Fibroblast of peridontal ligament (primary cell): ENCODE measurements around the gene TMUB1.
A peak's percentile ranks its signal among the peaks of the same experiment; 100 is the strongest.

Source experiments
- DNase-seq: peaks from one replicate; pipeline ENCODE4 v3.0.0-alpha.2; 2010; ENCODE audit errors: extremely low read depth

The TMUB1 gene

GRCh38 chr7:151104411-151105235 is 21.3 kb upstream of the TMUB1 start:
- peak; percentile 90 for DNase-seq

GRCh38 chr7:151103973-151104372 is 20.7 kb upstream of the TMUB1 start:
- DNase-seq: no peak

GRCh38 chr7:151102991-151103390 is 19.7 kb upstream of the TMUB1 start:
- no peak for DNase-seq

DNA sequence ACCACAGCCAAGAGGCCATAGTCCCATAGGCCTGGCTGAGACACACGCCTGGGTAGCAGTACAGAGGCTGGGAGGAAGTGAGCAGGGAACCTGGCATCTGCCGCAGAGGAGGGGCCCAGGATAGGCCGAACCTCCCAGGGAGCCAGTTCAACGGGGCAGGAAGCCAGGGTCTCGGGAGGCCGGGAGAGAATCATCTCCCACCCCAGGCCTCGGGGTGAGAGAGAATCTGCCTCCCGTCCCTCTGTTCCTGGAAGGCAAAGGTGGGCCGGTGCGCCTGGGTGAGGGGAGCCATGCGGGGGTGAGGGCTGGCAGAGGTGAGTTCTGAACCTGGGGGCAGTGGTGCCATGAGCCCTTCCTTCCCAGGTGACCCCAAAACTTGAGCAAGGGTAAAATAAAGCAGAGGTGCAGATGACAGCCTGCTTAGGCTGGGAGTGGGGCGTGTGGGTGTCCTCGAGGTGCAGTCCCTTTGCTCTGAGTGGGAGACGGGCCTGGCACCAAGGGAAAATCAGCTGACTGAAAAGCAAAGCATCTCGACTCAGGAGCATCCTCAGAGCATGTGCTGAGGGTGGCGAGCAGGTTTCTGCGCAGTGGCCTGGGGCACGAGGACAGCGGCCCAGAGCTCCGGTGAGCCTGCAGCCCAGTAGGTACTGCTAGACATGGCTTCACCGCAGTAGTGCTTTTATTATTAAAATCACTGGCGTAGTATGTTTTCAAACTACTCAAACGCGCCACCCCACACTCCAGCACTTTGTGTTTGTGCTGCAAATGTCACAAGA is 18.5 kb upstream of the TMUB1 start:
- DNase-seq: no peak

DNA sequence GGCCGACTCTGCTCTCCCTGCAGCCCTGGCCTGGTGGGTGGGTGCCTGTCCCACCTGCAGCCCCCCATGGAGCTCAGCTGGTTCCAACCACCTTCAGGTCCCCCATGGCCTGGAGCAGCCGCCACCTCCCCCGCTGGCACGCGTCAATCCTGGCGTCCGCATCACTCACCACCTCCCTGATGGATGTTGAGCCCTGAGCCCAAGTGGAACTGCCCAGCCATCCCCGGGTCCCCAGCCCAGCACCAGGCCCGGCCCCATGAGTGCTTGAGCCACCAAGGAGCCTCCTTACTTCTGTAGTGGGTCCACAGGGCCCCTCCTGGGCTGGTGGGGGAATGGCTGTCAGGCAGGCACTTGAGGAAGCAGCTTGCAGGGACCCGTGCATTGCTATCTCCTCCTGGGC is 17.6 kb upstream of the TMUB1 start:
- no peak for DNase-seq

GRCh38 chr7:151099486-151100211 is 16.4 kb upstream of the TMUB1 start:
- DNase-seq: no peak

DNA sequence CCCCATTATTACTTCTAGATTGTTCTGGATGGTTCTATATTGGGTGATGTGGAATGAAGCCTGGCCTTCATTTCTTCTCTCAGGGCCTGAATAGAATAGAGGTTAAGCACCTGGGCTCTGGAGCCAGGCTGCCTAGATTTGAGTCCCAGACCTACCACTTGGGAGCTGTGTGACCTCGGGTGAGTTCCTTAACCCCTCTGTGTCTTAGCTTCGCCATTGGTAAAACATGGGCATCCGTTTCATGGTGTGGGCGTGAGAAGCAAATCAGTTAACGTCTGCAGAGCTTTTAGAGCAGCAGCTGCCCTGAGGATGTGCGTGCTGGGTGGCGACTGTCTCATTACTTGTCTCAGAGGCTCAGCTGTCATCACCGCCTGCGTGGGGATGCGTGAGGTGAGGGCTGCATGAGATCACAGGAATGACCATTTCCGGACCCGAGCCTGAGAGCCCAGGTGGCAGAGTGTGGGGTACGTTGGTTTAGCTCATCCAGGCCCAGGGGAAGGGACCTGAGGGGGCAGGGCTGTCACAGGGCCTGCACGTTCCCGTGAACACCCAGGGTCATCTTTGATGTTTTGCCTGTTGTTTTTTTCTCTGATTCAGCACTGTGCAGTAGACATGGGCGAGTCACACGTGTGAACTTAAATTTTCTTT is 12.7 kb upstream of the TMUB1 start:
- DNase-seq: no peak

DNA sequence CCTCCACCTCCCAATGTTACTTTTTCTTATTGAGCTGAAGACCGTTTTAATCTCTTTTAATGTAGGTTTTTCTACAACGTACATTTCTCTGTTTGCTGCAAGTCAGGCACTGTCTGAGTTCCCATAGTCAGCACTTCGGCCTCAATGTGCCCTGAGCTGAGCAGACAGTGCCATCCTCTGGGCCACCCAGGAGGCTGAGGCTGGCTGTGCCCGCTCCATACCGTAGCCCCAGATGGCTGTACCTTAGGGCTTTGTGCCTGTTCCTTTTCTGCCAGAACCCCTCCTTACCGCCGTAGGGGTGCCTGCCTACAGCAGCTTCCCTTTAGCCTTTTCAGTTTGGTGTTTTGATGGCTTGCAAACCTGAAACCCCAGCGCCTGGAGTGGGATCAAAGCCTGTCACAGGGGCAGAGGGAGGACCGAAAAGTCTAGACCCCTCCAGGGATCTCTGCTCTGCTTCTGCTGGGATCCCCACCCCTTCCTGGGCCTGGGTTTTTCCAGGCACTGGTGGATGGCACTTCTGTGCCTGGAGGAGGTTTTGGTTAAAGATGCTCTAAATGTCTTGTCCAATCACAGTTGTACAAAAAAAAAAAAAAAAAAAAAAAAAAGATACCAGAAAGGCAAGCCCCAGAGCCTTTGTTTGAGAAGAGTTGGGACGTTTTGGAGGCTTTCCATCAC is 12.0 kb upstream of the TMUB1 start:
- no peak for DNase-seq

DNA sequence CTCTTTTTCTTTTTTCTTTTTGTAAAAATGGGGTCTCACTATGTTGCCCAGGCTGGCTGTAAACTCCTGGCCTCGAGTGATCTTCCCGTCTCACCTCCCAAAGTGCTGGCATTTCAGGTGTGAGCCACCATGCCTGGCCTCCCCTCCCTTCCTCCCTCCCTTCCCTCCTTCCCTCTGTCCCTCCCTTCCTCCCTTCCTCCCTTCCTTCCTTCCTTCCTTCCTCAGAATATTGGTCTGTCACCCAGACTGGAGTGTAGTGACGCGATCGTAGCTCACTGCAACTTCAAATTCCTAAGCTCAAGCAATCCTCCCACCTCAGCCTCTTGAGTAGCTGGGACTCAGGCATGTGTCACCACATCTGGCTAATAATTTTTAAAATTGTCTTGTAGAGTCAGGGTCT is 11.4 kb upstream of the TMUB1 start:
- no peak for DNase-seq

DNA sequence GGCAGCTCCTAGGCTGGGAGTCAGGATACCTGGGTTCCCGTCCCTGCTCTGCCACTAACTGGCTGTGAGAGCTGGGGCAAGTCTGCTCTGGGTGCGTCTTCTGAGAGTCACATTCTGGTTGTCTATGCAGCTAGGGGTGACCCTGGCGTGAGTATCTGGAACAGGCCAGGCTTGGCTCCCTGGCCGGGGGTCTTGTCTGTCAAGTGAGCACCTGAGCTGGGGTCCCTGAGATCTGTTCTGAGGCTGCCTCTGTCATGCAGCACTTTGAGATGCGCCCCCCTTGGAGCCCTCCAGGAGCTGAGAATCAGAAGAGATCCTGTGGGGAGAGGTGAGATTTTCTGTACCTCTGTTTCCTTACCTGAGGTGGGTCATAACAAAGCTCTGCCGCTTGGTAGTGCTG is 10.5 kb upstream of the TMUB1 start:
- no peak for DNase-seq

GRCh38 chr7:151091988-151092387 is 8.7 kb upstream of the TMUB1 start:
- no peak for DNase-seq

DNA sequence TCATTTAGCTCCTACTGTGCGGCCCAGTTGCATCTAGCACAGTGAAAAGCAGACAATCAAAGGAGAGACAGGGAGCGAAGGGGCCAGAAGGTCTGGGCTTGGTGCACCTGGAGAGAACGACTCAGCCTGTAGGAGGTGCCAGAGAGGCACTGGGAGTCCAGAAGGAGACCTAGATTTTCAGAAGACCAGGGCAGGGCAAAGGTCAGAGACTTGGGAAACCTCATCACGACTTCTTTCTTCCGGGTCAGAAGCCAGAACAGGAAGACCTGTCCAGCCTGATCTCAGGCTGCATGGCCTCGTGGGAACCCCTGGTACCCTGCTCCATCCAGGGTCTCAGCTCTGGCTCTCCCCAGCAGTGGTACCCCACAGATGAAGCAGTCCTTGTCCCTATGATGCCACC is 8.1 kb upstream of the TMUB1 start:
- no peak for DNase-seq

DNA sequence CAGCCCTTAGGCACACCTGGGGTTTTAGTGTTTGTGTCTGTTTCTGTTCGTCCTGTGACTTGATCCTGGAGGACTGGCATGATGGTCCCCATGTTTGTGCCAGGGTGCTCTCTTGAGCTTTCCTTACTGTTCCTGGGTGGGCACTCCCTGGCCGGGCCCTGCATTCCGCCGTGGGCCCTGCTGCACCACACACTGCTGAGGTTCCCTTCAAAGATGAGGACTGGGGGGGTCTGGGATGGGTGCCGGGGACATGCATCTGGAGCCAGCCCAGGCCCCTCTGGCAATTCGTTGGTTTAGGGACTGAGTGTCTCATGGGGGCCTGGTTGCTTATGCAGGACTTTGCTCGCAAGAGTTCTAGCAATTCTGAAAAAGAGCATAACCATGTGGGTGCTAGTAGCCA is 7.7 kb upstream of the TMUB1 start:
- DNase-seq: no peak

DNA sequence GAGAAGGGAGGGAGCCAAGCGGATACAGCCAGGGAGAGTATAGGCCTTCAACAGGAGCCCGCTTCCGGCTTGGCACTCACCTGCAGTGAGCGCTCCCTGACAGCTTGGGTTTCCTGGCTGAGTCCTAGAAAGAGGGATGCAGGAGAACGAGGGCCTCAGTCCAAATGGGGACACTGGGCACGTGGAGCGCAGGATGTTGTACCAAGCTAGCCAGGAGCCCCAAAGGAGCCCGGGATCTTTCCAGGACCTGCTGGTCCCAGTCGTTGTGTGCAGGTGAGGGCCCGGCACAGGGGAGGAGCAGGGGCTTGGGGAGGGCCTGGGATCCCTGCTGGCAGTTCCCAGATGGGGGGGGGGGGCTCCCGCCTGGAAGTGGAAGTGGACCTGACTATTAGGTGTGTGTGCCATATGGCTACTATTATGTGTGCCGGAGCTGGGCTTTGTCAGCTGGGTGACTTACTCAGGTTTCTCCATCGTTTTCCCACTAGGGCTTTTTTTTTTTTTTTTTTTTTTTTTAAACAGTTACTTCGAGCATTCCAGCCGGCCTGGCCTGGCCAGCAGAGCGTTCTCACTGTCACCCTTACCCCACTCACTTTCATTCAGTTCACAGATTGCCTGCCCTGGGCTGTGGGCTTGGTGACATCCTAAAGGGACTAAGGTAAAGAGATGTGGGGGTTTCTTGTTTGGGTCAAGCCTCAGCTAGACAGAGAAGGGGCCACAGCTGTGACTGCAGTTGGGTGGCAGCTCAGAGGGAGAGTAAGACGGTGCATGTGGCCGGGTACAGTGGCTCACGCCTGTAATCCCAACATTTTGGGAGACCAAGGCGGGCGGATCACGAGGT is 6.8 kb upstream of the TMUB1 start:
- no peak for DNase-seq

GRCh38 chr7:151088856-151089699 is 5.8 kb upstream of the TMUB1 start:
- peak; percentile 52 for DNase-seq

GRCh38 chr7:151088019-151088855 is 4.9 kb upstream of the TMUB1 start:
- DNase-seq: no peak

DNA sequence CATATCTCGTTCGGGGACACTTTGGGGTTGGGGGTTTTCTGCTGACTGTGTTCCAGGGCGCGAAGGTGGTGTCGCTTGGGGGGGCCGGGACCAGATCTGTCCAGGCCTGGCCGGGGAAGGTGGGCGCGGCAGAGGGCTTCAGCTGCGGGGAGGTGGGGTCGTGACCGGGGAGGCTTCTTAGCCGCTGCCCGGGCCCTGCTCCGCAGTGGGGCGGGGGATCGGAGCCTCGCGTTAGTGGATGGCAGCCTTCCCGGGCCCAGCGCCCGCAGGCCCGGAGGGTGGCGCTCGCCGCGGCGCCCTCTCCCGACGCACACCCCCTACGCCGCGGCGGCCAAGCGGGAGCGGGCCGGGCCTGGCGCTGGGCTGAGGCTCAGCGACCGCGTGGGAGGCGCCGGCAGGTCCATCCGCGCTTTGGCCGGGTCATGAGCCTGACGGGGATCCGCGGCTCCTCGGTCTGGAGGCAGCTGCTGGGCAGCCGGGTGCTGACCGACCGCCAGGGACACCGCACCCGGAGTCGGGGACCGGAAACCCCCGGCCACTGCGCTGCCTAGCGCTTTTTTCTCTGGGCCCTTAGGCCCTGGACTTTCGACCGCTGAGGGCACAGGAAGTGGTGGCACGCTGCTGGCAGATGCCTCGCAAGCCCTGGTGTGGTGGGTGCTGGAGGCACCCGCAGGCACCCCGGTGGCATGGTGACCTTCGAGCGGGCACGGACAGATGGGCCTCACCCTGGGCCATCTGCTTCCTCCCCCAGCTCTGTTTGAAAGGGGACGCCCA is 4.1 kb upstream of the TMUB1 start:
- DNase-seq: peak; percentile 47

DNA sequence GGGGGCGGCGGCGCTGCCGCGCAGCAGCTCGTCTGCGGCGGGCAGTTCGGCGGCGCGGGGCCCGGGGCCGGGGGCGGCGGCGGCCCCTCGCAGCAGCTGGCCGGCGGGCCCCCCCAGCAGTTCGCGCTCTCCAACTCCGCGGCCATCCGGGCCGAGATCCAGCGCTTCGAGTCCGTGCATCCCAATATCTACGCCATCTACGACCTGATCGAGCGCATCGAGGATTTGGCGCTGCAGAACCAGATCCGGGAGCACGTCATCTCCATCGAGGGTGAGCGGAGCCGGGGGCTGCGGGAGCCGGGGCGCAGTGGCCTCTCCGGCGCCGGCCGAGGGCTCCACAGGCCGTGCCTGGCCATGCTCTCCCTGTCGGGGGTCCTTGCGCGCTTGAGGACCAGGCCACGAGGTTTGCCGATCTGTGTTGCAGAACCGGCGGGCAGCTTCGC is 3.5 kb upstream of the TMUB1 start:
- DNase-seq: peak; percentile 38
